HG02798 (cell line): ENCODE data around the gene CRLF1.

Experiments
- ATAC-seq: cut with Tn5 transposase; IDR thresholded peaks from one replicate; pipeline ENCODE4 v1.9.1; 2021; ENCODE audit warnings: mild to moderate bottlenecking; ENCODE audit not compliant: unreplicated experiment, poor library complexity

Gene CRLF1

DNA sequence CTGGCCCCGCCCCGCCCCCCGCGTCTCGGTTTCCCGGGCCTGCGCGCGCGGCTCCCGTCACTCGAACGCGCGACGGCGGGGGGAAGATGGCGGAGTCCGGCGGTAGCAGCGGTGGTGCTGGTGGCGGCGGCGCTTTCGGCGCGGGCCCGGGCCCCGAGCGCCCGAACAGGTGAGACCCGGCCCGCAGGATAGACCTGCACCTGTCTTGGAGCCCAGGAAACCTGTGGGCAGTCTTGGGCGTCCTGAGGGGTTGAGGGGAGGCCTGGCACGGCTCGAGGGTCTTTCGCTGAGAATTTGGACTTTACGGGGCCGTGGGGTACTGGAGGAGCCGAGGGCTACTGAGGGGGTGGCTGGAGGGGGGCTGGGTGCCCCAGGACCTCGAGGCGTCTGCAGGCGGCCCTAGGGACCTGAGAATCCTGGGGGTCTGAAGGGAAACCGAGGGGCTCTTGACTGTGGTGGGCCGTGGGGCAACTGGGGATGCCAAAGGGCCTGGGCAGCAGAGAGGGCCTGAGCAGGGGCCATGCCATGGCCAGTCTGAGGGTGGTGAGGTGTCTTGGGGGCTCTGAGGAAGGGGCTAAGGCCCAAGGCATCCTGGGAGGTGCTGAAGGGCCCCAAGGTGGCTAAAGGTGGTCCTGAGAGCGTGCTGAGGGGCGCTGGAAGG, 30.5 kb upstream of the CRLF1 start, which contains the start of gene KLHL26:
KLHL26 (plus strand) TSS at position 60 of the 661 bp plus-strand sequence; CDS start at position 87, 27 bp downstream.
- ATAC-seq = no peak

DNA sequence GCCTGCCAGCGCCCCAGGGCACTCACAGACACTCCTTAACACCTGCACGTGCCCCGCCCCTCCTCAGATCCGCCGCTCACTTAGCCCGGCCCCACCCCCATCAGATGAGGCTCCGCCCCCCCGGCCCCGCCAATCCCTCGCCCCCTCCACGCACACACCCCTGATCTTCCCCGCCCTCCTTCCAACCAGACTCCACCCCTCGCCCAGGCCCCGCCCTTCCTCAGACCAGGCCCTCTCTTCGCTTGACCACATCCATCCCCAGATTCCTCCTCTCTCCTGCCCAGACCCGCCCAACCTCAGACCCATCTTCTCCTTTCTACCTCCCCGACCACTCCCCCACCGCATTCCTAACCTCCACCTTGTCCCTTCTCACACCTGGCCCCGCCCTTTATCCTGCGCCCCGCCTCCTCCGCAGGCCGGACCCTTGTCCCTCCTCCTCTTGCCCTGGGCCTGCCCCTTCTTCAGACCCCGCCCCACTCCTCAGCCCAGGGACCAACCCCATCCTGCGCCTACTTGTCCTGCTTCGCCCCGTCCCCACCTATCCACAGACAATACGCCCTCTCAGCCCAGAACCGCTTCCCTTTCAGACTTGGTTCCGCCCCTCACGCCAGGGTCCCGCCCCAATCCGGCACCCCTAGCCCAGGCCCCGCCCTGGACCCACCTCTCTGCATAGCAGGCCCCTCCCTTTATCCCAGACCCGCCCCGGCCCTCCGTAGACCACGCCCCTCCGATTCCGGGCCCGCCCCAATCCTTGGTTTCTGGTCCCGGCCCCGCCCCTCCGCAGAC, 29.8 kb upstream of the CRLF1 start:
- peak; percentile 88 for ATAC-seq

DNA sequence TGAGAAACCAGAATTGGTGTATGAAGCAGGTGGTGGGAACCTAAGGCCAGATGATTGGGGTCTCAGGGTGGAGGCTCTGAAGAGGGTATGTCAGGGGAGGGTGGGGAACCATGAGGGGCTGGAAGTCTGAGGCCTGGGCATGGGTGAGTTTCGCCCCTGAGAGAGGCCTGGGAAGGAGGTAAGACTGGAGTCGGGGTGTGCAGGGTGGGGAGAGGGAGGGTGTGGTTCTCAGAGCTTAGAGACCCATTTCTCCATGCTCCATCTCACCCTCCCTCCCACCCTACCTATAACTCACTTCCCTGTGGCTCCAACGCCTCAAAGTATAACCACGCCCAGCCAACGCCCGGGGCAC, 29.2 kb upstream of the CRLF1 start:
- no peak for ATAC-seq

DNA sequence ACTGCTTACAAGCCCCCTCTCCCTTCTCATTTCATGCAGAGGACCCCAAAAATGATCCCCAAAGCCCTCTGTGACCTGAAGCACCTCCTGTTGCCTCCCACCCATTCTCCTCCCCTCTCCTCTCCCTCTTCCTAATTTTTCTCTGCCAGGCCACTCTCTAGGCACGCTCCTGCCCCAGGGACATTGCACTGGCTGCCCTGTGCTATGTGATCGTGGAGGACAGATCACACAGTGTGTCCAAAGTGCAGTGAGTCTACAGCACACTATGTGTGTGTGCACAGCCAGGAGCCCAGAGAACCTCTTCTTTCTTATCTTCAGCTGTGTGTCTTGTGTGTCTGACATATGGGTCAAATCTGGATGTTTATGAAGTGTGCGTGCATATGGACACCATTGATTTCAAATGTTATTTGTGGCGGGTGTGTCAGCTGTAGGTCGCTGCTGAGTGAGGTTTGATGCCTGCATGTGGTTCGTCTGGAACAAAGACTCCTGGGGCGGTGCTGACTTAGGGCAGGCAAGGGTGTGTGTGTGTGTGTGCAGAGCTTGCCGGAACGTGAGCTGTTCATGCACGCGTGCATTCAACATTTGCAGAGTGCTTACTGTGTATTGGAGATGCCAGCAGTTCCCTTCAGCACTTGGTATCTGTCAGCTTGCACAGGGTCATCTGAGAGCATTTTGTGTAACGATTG, 28.2 kb upstream of the CRLF1 start:
- no peak for ATAC-seq

DNA sequence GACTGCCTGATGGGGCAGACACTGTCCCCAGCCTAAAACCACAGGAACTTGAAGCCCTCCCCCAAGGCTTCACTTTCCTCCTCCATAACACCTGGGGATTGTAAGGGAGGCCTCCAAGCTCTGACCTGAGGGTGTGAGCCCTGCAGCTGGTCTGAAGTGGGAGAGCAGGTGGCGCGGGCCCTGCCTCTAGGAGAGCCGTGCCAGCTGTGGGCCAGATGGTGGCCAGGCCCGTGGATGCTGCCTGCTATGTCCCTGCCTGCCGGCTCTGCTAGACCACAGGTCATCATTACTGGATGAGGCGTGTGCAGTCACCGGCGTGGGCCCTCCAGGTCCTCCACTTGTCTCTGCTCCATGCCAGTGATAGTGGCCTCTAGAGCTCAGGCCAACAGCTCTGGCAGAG, 26.7 kb upstream of the CRLF1 start:
- ATAC-seq = no peak

DNA sequence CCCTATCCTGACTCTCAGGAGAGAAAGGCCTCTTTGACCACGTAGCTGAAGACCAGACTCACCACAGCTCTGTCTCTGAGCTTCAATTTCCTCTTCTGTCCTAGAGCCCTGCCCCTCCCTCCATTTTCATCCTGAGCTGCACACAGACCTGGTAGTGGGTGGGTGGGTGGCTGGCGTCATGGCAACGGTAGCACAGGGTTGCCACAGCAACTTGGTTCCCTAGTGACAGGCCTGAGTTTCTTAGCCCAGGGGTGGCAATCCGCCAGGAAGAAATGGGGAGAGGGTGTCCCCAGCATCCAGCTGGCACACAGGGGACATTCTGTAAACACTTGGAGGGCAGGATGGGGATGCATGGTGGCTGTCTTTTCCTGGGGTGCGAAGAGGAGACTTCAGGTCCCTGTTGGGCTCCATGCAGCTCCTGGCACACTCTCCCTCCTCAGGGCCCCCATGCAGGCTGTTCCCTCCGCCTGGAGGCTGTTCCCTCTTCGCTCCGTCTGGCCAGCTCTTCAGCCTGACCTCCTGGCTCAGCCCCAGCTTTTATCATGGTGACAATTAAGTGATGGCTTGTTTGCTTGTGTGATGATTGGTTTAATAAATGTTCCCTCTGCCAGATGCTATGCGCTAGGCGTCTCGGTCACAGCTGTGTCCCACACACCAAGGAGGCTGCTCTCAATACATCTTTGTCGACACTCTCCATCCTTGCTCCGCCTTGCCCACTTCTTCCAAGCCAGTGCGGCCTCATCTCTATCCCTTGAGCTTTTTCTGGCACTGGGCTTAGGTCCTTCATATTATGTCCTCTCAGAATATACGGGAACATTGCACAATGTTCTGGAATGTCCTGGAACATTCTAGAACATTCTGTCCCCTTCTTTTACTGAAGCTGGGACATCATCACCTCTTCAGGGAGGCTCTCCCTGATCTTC, 22.8 kb upstream of the CRLF1 start:
- no peak for ATAC-seq

DNA sequence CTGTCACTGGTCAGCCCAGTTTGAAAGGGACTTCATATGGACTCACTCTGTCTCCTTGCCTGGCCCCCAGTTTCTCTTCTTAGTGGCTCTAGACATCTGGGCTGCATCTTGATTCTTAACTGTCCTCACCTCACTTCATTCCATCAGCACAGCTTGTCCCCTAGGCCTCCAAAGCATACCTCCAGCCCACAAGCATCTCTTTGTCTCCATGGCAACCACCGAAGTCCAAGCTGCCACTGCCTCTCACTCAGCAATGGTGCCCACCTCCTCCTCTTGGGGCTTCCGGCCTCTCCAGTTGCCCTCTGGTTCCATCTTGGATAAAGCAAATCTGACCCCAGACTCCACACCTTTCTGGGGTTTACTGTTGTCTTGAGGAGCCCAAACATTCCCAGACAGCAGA, 20.3 kb upstream of the CRLF1 start:
- ATAC-seq = no peak

DNA sequence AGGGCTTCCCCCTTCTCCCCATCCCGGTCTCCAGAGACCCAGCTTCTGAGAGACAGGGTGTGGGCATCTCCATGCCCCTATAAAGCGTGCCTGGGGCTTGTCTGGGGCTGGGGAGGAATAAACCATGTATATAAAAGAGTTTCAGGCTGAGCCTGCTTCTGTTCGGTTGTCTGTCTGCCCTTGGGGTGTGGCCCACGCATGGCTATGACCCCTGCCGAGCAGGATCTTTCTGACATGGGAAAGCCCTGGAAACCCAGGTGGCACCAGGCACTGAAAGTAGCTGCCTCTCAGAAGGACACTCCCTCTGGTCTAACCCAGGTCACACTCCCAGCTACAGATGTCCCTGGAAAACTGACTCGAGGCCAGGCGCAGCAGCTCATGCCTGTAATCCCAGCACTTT, 14.3 kb upstream of the CRLF1 start:
- ATAC-seq = no peak

DNA sequence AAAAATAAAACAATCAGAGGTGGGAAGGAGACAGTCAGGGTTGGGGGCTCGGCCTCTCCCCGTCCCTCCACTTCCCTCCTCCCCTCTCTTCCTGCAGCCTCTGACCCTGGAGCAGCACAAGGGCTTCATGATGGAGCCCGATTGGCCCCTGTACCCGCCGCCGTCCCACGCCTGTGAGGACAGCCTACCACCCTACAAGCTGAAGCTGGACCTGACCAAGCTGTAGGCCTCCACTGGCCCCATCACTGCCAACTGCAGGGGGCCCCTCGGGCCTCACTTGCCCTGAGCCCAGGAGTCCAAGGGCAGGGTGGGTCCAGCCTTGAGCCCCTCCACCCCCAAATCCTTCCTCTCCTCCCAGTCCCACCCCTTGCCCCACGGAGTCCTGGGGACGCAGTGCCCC, 13.7 kb upstream of the CRLF1 start:
- no peak for ATAC-seq

DNA sequence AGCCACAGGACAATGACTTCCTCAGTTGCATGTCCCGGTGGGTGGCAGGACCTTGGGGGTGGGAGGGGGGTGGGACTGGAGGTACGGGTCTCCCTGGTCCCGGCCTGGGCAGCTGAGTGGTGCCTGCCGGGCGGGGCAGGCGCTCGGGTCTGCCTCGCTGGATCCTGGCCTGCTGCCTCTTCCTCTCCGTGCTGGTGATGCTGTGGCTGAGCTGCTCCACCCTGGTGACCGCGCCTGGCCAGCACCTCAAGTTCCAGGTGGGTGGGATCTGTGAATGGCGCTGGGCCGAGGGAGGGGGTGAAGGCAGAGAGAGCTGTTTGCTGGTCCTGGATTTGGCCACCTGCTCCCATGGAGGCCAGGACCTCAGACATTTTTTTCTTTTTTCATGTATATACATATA, 11.6 kb upstream of the CRLF1 start:
- no peak for ATAC-seq

DNA sequence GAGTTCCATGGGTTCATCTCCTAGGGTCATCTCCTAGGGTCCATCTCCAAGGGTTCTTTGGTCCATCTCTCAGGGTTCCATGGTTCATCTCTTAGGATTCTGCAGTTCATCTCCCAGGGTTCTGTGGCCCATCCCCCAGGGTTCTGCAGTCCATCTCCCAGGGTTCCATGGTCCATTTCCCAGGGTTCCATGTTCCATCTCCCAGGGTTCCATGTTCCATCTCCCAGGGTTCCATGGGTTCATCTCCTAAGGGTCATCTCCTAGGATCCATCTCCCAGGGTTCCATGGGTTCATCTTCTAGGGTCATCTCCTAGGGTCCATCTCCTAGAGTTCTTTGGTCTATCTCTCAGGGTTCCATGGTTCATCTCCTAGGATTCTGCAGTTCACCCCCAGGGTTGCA, 11.0 kb upstream of the CRLF1 start:
- ATAC-seq = no peak

DNA sequence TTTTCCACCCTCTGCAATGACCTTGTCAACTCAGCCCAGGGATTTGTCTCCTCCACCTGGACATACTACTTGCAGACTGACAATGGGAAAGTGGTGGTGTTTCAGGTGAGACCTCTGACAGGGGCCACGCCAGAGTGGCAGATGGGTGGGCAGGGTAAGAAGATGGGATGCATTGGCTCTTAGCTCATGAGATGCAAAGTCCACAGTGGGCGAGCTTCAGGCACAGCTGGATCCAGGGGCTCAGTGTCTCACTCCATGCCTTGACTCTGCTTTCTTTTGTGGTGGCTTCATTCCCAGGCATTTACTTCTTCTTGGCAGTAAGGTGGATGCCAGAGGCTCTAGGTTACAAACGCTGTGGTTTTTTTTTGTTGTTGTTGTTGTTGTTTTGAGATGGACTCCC, 9.4 kb upstream of the CRLF1 start:
- ATAC-seq = no peak

DNA sequence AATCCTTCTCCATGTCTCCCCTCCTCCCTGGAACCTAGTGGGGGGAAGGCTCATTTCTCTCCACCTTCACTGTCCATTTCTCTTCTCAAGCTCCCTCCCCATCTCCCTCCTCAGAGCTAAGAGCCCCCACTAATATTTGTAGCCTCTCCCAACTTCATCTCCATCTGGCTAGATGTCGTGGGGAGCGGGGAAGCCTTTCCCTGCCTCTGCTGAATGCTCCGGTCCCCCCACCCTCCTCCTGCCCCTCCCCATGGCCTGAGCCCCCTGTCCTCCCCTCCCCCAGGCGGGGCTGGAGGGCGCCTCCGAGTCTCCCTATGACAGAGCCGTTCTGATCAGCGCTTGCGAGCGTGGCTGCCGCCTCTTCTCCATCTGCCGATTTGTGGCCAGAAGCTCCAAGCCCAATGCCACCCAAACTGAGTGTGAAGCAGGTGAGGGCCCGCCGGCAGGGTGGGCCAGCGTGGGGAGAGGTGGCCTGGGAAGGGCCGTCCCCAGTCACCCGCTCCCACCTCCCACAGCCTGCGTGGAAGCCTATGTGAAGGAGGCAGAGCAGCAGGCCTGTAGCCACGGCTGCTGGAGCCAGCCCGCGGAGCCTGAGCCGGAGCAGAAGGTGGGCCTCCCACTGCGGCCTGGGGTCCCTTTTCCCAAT, 7.1 kb upstream of the CRLF1 start:
- ATAC-seq = no peak

DNA sequence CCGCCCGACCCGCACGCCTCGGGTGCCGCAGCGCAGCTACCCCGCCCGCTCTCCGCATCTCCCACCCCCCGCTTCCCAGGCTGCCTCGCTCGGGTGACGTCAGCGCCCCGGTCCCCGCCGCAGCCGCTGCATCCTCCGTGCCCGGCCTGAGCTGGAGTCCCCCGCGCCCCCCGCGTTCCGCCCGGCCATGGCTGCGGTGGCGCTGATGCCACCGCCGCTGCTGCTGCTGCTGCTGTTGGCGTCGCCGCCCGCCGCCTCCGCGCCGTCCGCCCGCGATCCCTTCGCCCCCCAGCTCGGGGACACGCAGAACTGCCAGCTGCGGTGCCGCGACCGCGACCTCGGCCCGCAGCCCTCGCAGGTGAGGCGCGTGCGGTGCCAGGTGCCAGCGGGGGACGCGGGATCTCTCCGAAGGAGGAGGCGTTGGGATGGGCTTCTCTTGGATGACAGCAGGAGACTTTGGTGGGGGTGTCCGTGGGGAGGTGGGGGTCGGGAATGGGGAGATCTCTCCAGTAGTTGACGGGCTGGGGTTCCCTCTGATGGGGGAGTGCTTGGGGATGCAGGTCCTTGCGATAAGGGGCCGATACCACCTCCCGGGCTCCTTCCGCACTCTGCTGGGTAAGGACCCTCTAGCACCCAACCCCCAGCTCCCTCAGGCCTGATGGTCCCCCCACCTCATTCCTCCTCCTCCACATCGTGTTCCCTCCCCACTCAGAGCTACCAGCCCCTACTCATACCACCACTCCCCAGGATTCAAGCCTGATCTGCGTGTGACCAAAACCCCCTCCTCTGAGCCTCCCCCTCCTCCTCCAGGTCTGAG, 6.4 kb upstream of the CRLF1 start, which contains the start of gene TMEM59L:
TMEM59L (plus strand) TSS at position 99 of the 817 bp plus-strand sequence; CDS start at position 188, 89 bp downstream.
- ATAC-seq = no peak

DNA sequence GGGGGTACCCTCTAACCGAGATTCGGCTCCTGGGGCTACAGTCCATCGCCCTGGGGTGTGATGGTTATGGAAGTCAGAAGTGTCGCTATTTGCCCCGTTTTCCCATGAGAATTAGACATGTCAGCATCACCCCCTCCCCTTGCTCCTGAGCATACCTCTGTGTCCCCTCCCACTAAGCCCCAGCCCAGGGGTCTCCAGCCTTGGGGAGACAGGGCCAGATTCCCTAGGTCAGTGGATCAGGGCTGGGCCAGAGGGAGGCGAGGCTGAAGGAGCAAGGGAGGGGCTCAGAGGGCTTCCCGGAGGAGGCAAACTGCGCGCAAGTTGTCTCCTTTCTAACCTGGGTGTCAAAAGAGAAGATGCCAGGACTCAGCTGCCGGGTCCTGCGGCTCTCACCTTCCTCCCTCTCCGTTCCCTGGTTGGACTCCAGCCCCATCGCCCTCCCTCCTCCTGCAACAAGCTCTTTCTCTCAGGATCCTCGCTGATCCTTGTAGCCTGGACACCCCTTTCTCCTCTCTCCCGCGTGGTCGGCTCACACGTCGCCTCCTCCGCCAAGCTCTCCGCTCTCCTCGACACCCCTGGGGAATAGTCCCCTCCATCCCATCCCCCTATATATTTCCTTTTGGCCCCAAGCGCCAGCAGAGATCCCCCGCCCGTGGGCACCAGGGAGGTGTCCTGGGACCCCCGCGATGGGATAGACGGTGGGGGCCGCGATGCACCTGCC, 5.6 kb upstream of the CRLF1 start:
- no peak for ATAC-seq

DNA sequence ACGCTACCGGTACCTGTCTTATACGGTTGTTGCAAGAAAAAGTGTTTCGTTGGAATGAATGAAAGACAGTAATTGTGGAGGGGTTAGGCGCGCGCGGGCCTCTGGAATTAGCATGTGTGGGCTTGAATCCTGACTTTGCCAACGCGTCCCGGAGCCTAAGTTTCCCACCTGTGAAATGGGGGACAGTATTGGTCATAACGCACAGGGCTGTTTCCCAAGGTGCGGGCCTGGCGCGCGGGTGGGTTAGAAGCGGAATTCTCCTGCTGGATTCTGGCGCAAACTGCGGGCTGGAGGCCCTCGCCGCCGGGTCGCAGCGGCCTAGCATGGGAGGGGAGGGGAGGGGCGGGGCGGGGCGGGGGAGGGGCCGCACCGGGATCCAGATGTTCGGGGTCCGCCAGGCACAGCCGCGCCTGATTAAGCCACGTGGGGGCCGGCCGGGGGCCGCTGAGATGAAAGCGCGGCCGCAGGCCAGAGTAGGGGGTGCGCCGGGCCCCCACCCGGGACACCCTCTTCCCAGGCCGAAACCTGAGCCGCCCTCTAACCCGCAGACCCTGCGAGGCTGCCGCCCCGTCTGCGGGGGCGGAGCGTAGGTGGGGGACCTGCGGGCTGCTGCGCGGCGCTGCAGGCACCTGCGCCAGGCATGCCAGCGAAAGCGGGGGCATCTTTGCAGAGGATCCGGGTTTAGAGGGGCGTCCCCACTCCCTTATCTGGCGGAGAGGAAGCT, 4.9 kb upstream of the CRLF1 start:
- no peak for ATAC-seq

DNA sequence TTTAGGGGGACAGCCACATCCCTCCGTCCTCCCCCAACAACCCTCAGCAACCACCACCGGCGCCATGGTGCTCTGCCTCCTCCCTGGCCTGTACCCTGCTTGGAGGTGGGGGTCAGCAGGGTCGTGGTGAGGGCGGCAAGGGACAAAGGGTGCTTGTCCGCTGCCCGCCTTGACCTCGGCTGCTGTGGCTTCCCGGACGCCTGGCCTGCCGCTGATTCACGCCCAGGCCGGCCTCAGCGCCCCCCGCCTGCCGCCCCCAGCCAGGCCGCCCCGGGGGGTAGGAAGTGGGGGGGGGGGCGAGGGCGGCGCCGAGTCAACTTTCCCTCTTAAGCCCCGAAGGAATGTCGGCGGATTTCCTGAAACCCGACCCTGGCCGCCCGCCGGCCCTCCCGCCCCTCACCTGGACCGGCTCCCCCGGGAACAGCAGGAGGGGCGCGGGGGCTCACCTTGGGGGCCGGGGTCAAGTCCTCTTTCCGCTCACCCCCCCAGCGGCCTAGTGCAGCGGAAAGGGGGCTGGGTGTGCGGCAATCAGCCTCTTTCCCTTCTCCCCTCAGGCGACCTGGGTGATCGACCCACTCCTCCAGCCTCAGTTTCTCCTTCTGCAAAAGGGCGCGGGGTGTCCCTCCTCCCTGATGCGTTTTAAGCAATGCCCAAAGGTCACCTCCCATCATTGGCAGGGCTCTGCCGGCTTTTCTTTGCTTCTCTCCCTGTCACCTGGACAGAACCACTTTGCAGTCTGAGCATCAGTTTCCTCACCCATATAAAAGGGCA, 4.1 kb upstream of the CRLF1 start:
- ATAC-seq = no peak
